Suprapubic skin (tissue), 4 donors: ENCODE data around the gene CXXC4. TPM values are rescaled to one million over a fixed set of nuclear protein-coding genes. Genes with fewer than 3 reads are reported as not detected.

Experiments
- DNase-seq, 2 donors: peaks; one replicate each; pipeline ENCODE4 v3.0.0-alpha.2; 2019; ENCODE audit warnings: low spot score in 2 of 2
- H3K27ac ChIP-seq: fragments of 200-600 bp; sonication (generic); one replicate; pipeline ENCODE4 v1.5.1; 2019
- H3K27me3 ChIP-seq: fragments of 200-600 bp; sonication (generic); one replicate; pipeline ENCODE4 v1.5.1; 2019
- H3K36me3 ChIP-seq: fragments of 200-600 bp; sonication (generic); one replicate; pipeline ENCODE4 v1.5.1; 2019
- H3K4me1 ChIP-seq: fragments of 200-600 bp; sonication (generic); one replicate; pipeline ENCODE4 v1.5.1; 2019
- H3K4me3 ChIP-seq: fragments of 200-600 bp; sonication (generic); one replicate; pipeline ENCODE4 v1.5.1; 2019; ENCODE audit warnings: mild to moderate bottlenecking
- H3K9me3 ChIP-seq: fragments of 200-600 bp; sonication (generic); one replicate; pipeline ENCODE4 v1.5.1; 2019
- EP300 ChIP-seq: sonication (generic); formaldehyde crosslinking; IDR thresholded peaks from one replicate; pipeline ENCODE4 v1.6.1; 2017; ENCODE audit warnings: antibody characterized with exemption
- POLR2A ChIP-seq, 2 donors: fragments of 450-650 bp; IDR thresholded peaks; one replicate each; pipeline ENCODE4 v1.6.1; 2017; ENCODE audit warnings: antibody characterized with exemption in 2 of 2, mild to moderate bottlenecking in 2 of 2, moderate library complexity in 2 of 2
- POLR2AphosphoS5 ChIP-seq, 3 donors: sonication (generic); formaldehyde crosslinking; IDR thresholded peaks; one replicate each; pipeline ENCODE4 v1.6.1; 2017; ENCODE audit warnings: antibody characterized with exemption in 3 of 3
- WGBS: methylation state at CpG from one replicate; pipeline ENCODE4 v1.1.5; 2018; 5-methylcytosine and 5-hydroxymethylcytosine counted together
- total RNA-seq, 4 donors: library from RNA; depleted of rRNA; stranded (reverse); fragments of >200 nt; gene quantifications; one replicate each; pipeline ENCODE4 v1.1.0, GENCODE V29; 2016
- TF ChIP-seq, protein P1 (sequence below), 2 donors: fragments of 200-600 bp in 1 of 2; fragments of 450-650 bp in 1 of 2; sonication (generic) in 1 of 2; IDR thresholded peaks; one replicate each; pipeline ENCODE4 v1.5.1; 2016 to 2019; ENCODE audit warnings: antibody characterized with exemption in 2 of 2, mild to moderate bottlenecking in 1 of 2, moderate library complexity in 1 of 2

Gene CXXC4
- total RNA-seq, 4 donors from 2014 or later = 0.45 to 1.3 (median 0.66) TPM

DNA sequence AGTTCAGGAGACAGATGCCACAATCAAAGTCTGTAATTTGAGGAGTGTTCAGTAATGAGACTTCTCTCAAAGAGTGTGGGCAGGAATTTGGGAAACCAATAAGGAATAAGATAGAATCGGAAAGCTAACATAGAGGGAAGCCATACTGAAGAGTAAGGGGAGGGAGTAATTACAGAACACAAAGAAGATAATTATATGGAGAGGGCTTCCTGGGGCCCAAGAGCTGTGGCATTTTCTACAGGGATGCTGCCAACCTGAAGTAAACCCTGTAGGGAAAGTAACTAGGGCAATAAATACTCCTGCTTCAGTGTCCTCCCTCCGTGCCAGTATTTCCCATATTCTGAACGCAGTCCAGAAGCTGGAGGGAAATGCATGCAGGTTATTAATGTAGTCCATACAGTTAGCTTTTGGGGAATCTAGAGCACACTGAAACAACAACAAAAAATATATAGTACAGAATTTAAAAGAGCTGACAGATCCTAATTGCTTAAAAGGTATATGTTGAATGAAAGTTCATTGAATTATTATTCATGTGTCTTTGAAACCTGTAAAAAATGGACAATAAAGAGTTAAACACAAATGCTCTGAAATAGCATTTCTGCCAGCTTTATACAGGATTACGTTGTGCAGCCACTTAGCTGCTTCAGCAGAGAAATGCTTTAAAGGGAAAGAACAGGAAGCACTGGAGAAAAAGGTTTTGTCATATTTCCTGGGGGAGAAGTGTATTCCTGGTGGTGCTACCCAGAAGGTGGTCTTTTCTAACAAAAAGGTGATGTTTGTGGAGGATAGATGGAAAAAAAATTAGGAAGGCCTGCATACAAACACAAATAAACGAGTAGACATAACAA is 48.0 kb downstream of the CXXC4 start:
- TF ChIP-seq, protein P1, sequence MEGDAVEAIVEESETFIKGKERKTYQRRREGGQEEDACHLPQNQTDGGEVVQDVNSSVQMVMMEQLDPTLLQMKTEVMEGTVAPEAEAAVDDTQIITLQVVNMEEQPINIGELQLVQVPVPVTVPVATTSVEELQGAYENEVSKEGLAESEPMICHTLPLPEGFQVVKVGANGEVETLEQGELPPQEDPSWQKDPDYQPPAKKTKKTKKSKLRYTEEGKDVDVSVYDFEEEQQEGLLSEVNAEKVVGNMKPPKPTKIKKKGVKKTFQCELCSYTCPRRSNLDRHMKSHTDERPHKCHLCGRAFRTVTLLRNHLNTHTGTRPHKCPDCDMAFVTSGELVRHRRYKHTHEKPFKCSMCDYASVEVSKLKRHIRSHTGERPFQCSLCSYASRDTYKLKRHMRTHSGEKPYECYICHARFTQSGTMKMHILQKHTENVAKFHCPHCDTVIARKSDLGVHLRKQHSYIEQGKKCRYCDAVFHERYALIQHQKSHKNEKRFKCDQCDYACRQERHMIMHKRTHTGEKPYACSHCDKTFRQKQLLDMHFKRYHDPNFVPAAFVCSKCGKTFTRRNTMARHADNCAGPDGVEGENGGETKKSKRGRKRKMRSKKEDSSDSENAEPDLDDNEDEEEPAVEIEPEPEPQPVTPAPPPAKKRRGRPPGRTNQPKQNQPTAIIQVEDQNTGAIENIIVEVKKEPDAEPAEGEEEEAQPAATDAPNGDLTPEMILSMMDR (IDR thresholded peaks at IDR 0.05) = no peak
- no peak for TF ChIP-seq POLR2A (IDR thresholded peaks at IDR 0.05)
- no peak for TF ChIP-seq EP300
- no peak for TF ChIP-seq POLR2AphosphoS5 (IDR thresholded peaks at IDR 0.05)
- H3K4me1 ChIP-seq = peaks cover 4% of the 10 kb centered on the region
- no peaks in the 10 kb centered on the region for H3K27me3 ChIP-seq
- no peak overlapping the region for H3K27ac ChIP-seq
- no peak for DNase-seq
- no peaks in the 10 kb centered on the region for H3K36me3 ChIP-seq
- no peak overlapping the region for H3K4me3 ChIP-seq
- H3K9me3 ChIP-seq = no peaks in the 10 kb centered on the region
- WGBS = 41% methylated on average over 5 of the region's 5 CpGs

DNA sequence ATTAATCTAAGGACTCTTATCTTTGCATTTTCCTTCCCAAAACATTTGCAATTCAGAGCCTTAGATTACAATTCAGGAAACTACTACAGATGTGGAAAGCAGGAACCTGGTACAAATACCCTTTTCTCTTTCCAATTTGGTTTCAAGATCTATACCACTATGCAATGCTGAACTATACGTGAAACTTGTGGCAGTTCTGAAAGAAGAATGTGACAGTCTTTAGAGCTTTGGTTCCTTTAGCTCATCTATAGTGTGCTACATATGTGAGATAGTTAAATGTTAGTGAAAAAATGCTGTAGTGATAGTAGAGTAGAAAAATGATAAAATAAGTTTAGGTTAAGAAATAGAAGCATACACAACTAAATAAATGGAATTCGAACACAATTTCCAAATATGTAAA is 50.0 kb downstream of the CXXC4 start:
- WGBS = 74% methylated on average over 2 of the region's 2 CpGs
- no peaks in the 10 kb centered on the region for H3K36me3 ChIP-seq
- H3K9me3 ChIP-seq = no peaks in the 10 kb centered on the region
- no peak overlapping the region for H3K27ac ChIP-seq
- no peaks in the 10 kb centered on the region for H3K27me3 ChIP-seq
- peaks cover 4% of the 10 kb centered on the region for H3K4me1 ChIP-seq
- TF ChIP-seq POLR2A (IDR thresholded peaks at IDR 0.05) = no peak
- TF ChIP-seq POLR2AphosphoS5 (IDR thresholded peaks at IDR 0.05) = no peak
- TF ChIP-seq, protein P1 (IDR thresholded peaks at IDR 0.05) = no peak
- TF ChIP-seq EP300 = no peak
- DNase-seq = no peak
- H3K4me3 ChIP-seq = no peak overlapping the region

DNA sequence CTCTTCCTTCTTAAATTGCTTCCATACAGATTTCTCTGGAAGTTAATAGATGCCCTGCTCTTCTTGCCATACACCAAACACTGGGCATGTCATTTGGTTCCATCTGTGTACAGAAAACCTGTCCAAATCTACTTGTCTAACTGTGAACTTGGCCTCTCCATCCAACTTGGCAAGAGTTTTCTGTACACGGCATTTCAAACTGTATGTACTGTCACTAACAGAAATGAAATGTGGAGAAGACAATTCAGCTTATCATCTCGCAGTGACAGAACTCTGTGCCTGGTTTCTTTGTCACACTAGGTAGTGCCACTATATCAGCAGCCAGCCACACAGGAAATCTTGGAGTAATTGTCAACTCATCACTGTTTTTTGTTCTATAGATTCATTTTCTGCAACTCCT is 58.2 kb downstream of the CXXC4 start:
- H3K4me3 ChIP-seq = no peak overlapping the region
- WGBS = 83% methylated on average over 2 of the region's 2 CpGs
- H3K27ac ChIP-seq = no peak overlapping the region

DNA sequence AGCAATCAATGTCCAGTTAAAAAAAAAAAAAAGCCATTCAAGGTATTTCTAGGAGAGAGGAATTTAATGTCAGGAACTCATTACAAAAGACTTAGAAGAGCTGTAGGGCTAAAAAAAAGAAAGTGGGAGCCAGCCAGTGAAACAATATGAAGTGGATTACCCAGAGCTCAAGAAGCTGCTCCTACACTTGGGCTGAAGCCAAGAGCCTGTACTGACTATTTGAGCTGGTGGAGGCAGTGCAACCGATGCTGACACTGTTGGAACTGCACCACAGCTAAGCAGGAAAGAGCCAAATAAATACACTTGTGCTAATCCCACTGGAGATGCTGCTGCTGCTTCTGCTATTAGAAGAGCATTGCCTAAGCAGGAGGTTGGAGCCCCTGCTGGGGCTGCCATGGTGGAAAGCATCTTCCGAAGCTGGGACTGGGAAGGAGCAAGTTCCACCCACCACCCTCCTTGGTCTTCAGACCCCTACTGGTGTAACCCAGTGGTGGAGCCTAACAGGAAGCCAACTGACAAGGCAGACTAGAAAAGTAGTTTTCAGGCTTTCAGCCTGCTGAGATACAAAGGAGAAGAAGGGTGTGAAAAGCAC is 65.4 kb downstream of the CXXC4 start:
- Histone ChIP-seq H3K27me3 (no peaks in the 10 kb centered on the region), H3K4me3 (no peak overlapping the region), H3K9me3 (no peaks in the 10 kb centered on the region), H3K36me3 (no peaks in the 10 kb centered on the region), H3K4me1 (peaks cover 8% of the 10 kb centered on the region), H3K27ac (no peak overlapping the region)
- 82% methylated on average over 2 of the region's 2 CpGs for WGBS
- no peak for DNase-seq
- TF ChIP-seq POLR2A (IDR thresholded peaks at IDR 0.05) = no peak
- TF ChIP-seq, protein P1 (IDR thresholded peaks at IDR 0.05) = no peak
- no peak for TF ChIP-seq POLR2AphosphoS5 (IDR thresholded peaks at IDR 0.05)
- no peak for TF ChIP-seq EP300

More for the DNA sequence above, 58.2 kb downstream of the CXXC4 start:
- Histone ChIP-seq H3K27me3 (no peaks in the 10 kb centered on the region), H3K36me3 (no peaks in the 10 kb centered on the region), H3K4me1 (no peaks in the 10 kb centered on the region), H3K9me3 (no peaks in the 10 kb centered on the region)
- DNase-seq = no peak
- TF ChIP-seq POLR2AphosphoS5 (IDR thresholded peaks at IDR 0.05) (no peak), EP300 (no peak), POLR2A (IDR thresholded peaks at IDR 0.05) (no peak)
- TF ChIP-seq, protein P1 (IDR thresholded peaks at IDR 0.05) = no peak

DNA sequence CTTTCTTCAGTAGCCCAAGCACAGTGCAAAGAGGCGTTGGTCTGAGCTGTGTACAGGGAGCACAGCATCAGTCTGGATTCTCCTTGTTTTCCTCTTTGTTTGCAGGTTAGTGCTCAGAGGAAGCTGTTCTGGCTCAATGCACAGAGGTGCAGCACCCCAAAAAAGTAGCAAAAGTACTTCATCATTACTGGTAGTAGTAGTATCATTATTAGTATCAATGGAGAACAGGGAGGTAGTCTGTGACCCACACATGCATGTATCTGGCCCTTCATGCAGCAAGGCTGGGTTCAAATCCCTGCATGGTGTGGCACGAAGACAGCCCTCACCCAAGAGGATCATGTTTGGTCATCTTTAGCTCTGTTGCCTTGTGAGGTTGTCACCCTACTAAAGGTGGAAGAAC is 68.7 kb downstream of the CXXC4 start:
- Histone ChIP-seq H3K27me3 (no peaks in the 10 kb centered on the region), H3K27ac (no peak overlapping the region), H3K9me3 (no peaks in the 10 kb centered on the region), H3K36me3 (no peaks in the 10 kb centered on the region), H3K4me3 (no peak overlapping the region), H3K4me1 (peaks cover 8% of the 10 kb centered on the region)
- TF ChIP-seq POLR2AphosphoS5 (IDR thresholded peaks at IDR 0.05) = no peak
- TF ChIP-seq EP300 = no peak
- TF ChIP-seq, protein P1 (IDR thresholded peaks at IDR 0.05) = no peak
- no peak for TF ChIP-seq POLR2A (IDR thresholded peaks at IDR 0.05)
- WGBS = 65% methylated on average over 2 of the region's 2 CpGs
- no peak for DNase-seq
